ENCODE measurements around the gene TNK1.

TNK1 gene

GRCh38 chr17:7417056-7417655 is 36.3 kb downstream of the TNK1 start:
- Histone ChIP-seq H3K4me3 (ENCODE audit: low read depth, low read length) (no peak overlapping the region), H3K36me3 (no peaks in the 10 kb centered on the region)

GRCh38 chr17:7418472-7419152 is 37.7 kb downstream of the TNK1 start:
- Histone ChIP-seq H3K4me1 (no peaks in the 10 kb centered on the region), H3K27me3 (no peaks in the 10 kb centered on the region), H3K9me3 (no peaks in the 10 kb centered on the region), H3K36me3 (no peaks in the 10 kb centered on the region), H3K4me3 (ENCODE audit: low read depth, low read length) (no peak overlapping the region)
- no peak for DNase-seq
- TF ChIP-seq, protein P1, sequence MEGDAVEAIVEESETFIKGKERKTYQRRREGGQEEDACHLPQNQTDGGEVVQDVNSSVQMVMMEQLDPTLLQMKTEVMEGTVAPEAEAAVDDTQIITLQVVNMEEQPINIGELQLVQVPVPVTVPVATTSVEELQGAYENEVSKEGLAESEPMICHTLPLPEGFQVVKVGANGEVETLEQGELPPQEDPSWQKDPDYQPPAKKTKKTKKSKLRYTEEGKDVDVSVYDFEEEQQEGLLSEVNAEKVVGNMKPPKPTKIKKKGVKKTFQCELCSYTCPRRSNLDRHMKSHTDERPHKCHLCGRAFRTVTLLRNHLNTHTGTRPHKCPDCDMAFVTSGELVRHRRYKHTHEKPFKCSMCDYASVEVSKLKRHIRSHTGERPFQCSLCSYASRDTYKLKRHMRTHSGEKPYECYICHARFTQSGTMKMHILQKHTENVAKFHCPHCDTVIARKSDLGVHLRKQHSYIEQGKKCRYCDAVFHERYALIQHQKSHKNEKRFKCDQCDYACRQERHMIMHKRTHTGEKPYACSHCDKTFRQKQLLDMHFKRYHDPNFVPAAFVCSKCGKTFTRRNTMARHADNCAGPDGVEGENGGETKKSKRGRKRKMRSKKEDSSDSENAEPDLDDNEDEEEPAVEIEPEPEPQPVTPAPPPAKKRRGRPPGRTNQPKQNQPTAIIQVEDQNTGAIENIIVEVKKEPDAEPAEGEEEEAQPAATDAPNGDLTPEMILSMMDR (IDR thresholded peaks at IDR 0.05; ENCODE audit: low read depth, low read length): no peak

More at GRCh38 chr17:7417056-7417655, 36.3 kb downstream of the TNK1 start:
- Histone ChIP-seq H3K4me1 (no peaks in the 10 kb centered on the region), H3K9me3 (no peaks in the 10 kb centered on the region), H3K27me3 (no peaks in the 10 kb centered on the region)
- TF ChIP-seq, protein P1 (IDR thresholded peaks at IDR 0.05; ENCODE audit: low read depth, low read length): no peak
- DNase-seq: no peak

DNA sequence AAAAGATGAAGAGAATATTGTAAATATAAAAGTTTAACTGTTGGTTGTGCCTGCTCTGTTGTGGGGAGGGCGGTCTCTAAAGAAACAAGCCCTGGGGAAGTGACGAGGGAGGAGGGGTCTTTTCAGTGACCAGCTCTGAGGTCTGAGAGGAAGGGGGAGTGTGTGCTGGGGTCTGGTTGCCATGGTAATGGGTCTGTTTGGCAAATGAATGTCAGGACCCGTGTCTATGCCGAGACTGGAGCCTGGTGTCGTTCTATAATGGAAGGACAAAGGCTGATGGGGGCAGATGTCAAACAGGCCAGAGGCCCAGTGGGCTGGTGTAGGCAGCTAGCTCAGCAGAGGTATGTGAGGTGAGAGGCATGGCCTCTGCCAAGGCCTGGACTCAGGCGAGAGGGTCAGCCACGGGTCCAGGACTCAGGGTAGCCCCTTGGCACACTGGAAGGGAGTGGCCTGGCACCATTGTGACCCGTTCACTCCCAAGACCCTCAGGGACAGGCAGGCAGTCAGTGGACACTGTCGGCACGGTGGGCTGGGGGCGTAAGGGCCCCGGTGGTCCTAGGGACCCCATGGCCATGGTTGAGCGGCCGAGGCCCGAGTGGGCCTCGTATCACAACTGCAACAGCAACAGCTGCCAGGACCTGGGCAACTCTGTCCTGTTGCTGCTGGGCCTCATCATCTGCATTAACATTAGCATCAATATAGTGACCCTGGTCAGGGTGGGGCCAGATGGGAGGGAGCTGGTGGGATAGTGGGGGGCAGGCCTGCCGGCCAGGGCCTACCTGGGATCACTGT is 39.1 kb downstream of the TNK1 start, which contains the start of gene SPEM1:
Gene SPEM1, plus strand, starts transcription at position 506 of the 792 bp plus-strand sequence. Its CDS starts 61 bp downstream, at position 567.
- DNase-seq: no peak
- Histone ChIP-seq H3K9me3 (no peaks in the 10 kb centered on the region), H3K4me1 (no peaks in the 10 kb centered on the region), H3K36me3 (no peaks in the 10 kb centered on the region), H3K4me3 (ENCODE audit: low read depth, low read length) (no peak within 1 kb of the TSS), H3K27me3 (no peaks in the 10 kb centered on the region)
- TF ChIP-seq, protein P1 (IDR thresholded peaks at IDR 0.05; ENCODE audit: low read depth, low read length): no peak

GRCh38 chr17:7421186-7421585 is 40.3 kb downstream of the TNK1 start:
- Histone ChIP-seq H3K4me3 (ENCODE audit: low read depth, low read length) (no peak overlapping the region), H3K36me3 (no peaks in the 10 kb centered on the region), H3K4me1 (no peaks in the 10 kb centered on the region), H3K9me3 (no peaks in the 10 kb centered on the region), H3K27me3 (no peaks in the 10 kb centered on the region)
- DNase-seq: no peak
- TF ChIP-seq, protein P1 (IDR thresholded peaks at IDR 0.05; ENCODE audit: low read depth, low read length): no peak

- Histone ChIP-seq H3K27me3 (no peaks in the 10 kb centered on the region), H3K9me3 (no peaks in the 10 kb centered on the region), H3K4me1 (no peaks in the 10 kb centered on the region), H3K36me3 (no peaks in the 10 kb centered on the region), H3K4me3 (ENCODE audit: low read depth, low read length) (no peak overlapping the region)
- no peak for DNase-seq
- TF ChIP-seq, protein P1 (IDR thresholded peaks at IDR 0.05; ENCODE audit: low read depth, low read length): no peak
Measured at GRCh38 chr17:7423679-7424078, 42.8 kb downstream of the TNK1 start.
